HCT116 (cell line): ENCODE measurements around the gene TBXAS1. TPM values are rescaled to one million over a fixed set of nuclear protein-coding genes. Genes with fewer than 3 reads are reported as not detected.

Experiments
- ATAC-seq: fragments of 200-7000 bp; cut with Tn5 transposase; 2 replicates; pipeline ENCODE4 v1.9.1; 2020; ENCODE audit warnings: mild to moderate bottlenecking, moderate library complexity
- BruUV-seq: library from RNA; stranded (reverse); fragments of 400-500 nt; replicated peaks from 2 replicates; lab custom pipeline; 2021; lab: Mats Ljungman, UMichigan
- CTCF ChIA-PET: fragments of 300-600 bp; sonication (Branson Sonifier 250); formaldehyde crosslinking; loops from one replicate; lab custom pipeline; 2021; ENCODE audit warnings: antibody characterized with exemption; lab: Charles Lee
- POLR2A ChIA-PET: fragments of 300-600, 350-600 bp; sonication (Branson Sonifier 250); formaldehyde crosslinking; loops from one replicate; lab custom pipeline; 2021; ENCODE audit warnings: antibody characterized with exemption; lab: Charles Lee
- RAD21 ChIA-PET, 2 experiments: fragments of 300-600 bp; sonication (Branson Sonifier 250); formaldehyde crosslinking; loops; one replicate each; lab custom pipeline; 2023; ENCODE audit warnings: low total read pairs in 2 of 2; ENCODE audit not compliant: uncharacterized antibody in 2 of 2, unreplicated experiment in 2 of 2, low non-redundant PET in 1 of 2; lab: Charles Lee
- DNase-seq: peaks from one replicate; pipeline ENCODE4 v3.0.0-alpha.2; 2010; ENCODE audit warnings: low read depth, low spot score
- H2AFZ ChIP-seq: fragments of 200-600 bp; shearing (Covaris generic), sonication (generic); 2 replicates; pipeline ENCODE4 v1.6.1; 2017; ENCODE audit warnings: low read depth, mixed run types, mixed read lengths, antibody characterized with exemption, low read length; ENCODE audit not compliant: poor library complexity, severe bottlenecking
- H3K27ac ChIP-seq: 2 replicates; pipeline ENCODE4 v1.5.1; 2012; ENCODE audit warnings: low read depth, low read length
- H3K27me3 ChIP-seq: fragments of 200-600 bp; sonication (generic); 2 replicates; pipeline ENCODE4 v1.6.1; 2016; ENCODE audit warnings: mixed run types, low read length, mixed read lengths; ENCODE audit not compliant: insufficient read depth
- H3K36me3 ChIP-seq, 2 experiments: fragments of 200-500 bp in 1 of 2; fragments of 200-600 bp in 1 of 2; sonication (Bioruptor generic) in 1 of 2; sonication (generic) in 1 of 2; 2 replicates each; pipeline versions ENCODE4 v1.5.1 to v1.6.1; 2014 to 2016; ENCODE audit warnings: low read length in 2 of 2, inconsistent platforms in 1 of 2, mixed read lengths in 1 of 2, mixed run types in 1 of 2; ENCODE audit not compliant: insufficient read depth in 2 of 2, control insufficient read depth in 1 of 2
- H3K4me1 ChIP-seq, 2 experiments: fragments of 200-600 bp in 1 of 2; sonication (generic) in 1 of 2; 2 replicates each; pipeline versions ENCODE4 v1.5.1 to v1.6.1; 2012 to 2017; ENCODE audit warnings: low read length in 2 of 2, inconsistent platforms in 1 of 2, mild to moderate bottlenecking in 1 of 2, mixed read lengths in 1 of 2, mixed run types in 1 of 2, moderate library complexity in 1 of 2; ENCODE audit not compliant: insufficient read depth in 2 of 2, control insufficient read depth in 1 of 2
- H3K4me2 ChIP-seq: fragments of 200-600 bp; sonication (generic); 2 replicates; pipeline ENCODE4 v1.6.1; 2017; ENCODE audit warnings: mixed run types, low read length, mixed read lengths
- H3K4me3 ChIP-seq, 2 experiments: fragments of 200-600 bp in 1 of 2; sonication (generic) in 1 of 2; replicated peaks in 1 of 2; 2 replicates each; pipeline ENCODE4 v1.5.1; 2011 to 2016; ENCODE audit warnings: low read length in 2 of 2, control low read depth in 1 of 2, low read depth in 1 of 2, mild to moderate bottlenecking in 1 of 2, mixed read lengths in 1 of 2, mixed run types in 1 of 2
- H3K79me2 ChIP-seq: fragments of 200-600 bp; sonication (generic); 2 replicates; pipeline ENCODE4 v1.6.1; 2017; ENCODE audit warnings: mild to moderate bottlenecking, mixed run types, low read length, moderate library complexity, mixed read lengths; ENCODE audit not compliant: insufficient read depth
- H3K9ac ChIP-seq: fragments of 200-600 bp; sonication (generic); 2 replicates; pipeline ENCODE4 v1.6.1; 2016; ENCODE audit warnings: low read length, mixed read lengths
- H3K9me2 ChIP-seq: fragments of 200-600 bp; sonication (generic), shearing (Covaris generic); 2 replicates; pipeline ENCODE4 v1.6.1; 2017; ENCODE audit warnings: mixed run types, mild to moderate bottlenecking, moderate library complexity; ENCODE audit not compliant: insufficient read depth
- H3K9me3 ChIP-seq, 2 experiments: fragments of 200-500 bp in 1 of 2; fragments of 200-600 bp in 1 of 2; sonication (Bioruptor generic) in 1 of 2; sonication (generic) in 1 of 2; 2 replicates each; pipeline ENCODE4 v1.6.1; 2014 to 2017; ENCODE audit warnings: low read length in 2 of 2, mixed read lengths in 2 of 2, inconsistent platforms in 1 of 2, low read depth in 1 of 2, mild to moderate bottlenecking in 1 of 2, mixed run types in 1 of 2, moderate library complexity in 1 of 2; ENCODE audit not compliant: control insufficient read depth in 1 of 2, insufficient read depth in 1 of 2
- H4K20me1 ChIP-seq: fragments of 200-600 bp; sonication (generic), shearing (Covaris generic); 2 replicates; pipeline ENCODE4 v1.6.1; 2017; ENCODE audit warnings: mixed run types, mild to moderate bottlenecking, moderate library complexity; ENCODE audit not compliant: insufficient read depth
- ATF3 ChIP-seq: IDR thresholded peaks from 2 replicates; pipeline ENCODE4 v1.6.1; 2012
- CTCF ChIP-seq, 3 experiments: fragments of 200-600 bp in 1 of 3; sonication (generic) in 1 of 3; IDR thresholded peaks in 2 of 3; conservative IDR thresholded peaks in 1 of 3; 2 replicates each; pipeline ENCODE4 v1.5.1; 2012 to 2017; ENCODE audit warnings: low read depth in 2 of 3, low read length in 2 of 3, antibody characterized with exemption in 1 of 3, borderline replicate concordance in 1 of 3, control low read depth in 1 of 3, mild to moderate bottlenecking in 1 of 3, mixed read lengths in 1 of 3, mixed run types in 1 of 3, moderate library complexity in 1 of 3; ENCODE audit not compliant: insufficient read depth in 1 of 3
- EZH2 ChIP-seq: fragments of 200-600 bp; sonication (generic); IDR thresholded peaks from 2 replicates; pipeline ENCODE4 v1.6.1; 2017; ENCODE audit warnings: antibody characterized with exemption, mixed run types
- EZH2phosphoT487 ChIP-seq: fragments of 200-600 bp; IDR thresholded peaks from 2 replicates; pipeline ENCODE4 v1.6.1; 2018; ENCODE audit warnings: antibody characterized with exemption, borderline replicate concordance
- JUND ChIP-seq: IDR thresholded peaks from 2 replicates; pipeline ENCODE4 v1.6.1; 2012
- POLR2A ChIP-seq: IDR thresholded peaks from 2 replicates; pipeline ENCODE4 v1.7.0; 2011; ENCODE audit warnings: borderline replicate concordance; ENCODE audit not compliant: insufficient read depth, insufficient read length; ENCODE audit errors: extremely low read depth
- RAD21 ChIP-seq: IDR thresholded peaks from 2 replicates; pipeline ENCODE4 v1.6.1; 2012; ENCODE audit warnings: low read depth, mild to moderate bottlenecking
- SIN3A ChIP-seq: IDR thresholded peaks from 2 replicates; pipeline ENCODE4 v1.6.1; 2012; ENCODE audit warnings: low read depth
- SP1 ChIP-seq: IDR thresholded peaks from 2 replicates; pipeline ENCODE4 v1.6.1; 2012; ENCODE audit warnings: low read depth
- SRF ChIP-seq: IDR thresholded peaks from 2 replicates; pipeline ENCODE4 v1.6.1; 2012; ENCODE audit warnings: low read depth
- ZBTB33 ChIP-seq: IDR thresholded peaks from 2 replicates; pipeline ENCODE4 v1.6.1; 2011; ENCODE audit warnings: mild to moderate bottlenecking, low read length, moderate library complexity; ENCODE audit not compliant: insufficient replicate concordance; ENCODE audit errors: extremely low read depth
- intact Hi-C: fragments of 100-400 bp; cut with micrococcal nuclease; formaldehyde crosslinking; loops from 2 replicates; pipeline ENCODE4 v1.10.0; 2022
- total RNA-seq: library from RNA; stranded (reverse); gene quantifications from one replicate; pipeline ENCODE4 v1.2.1, GENCODE V29; 2021; ENCODE audit not compliant: unreplicated experiment

Gene TBXAS1
- total RNA-seq, 1 experiment from 2014 or later: 1.4 TPM

- TF ChIP-seq CTCF (IDR thresholded peaks at IDR 0.05 in 2 of 3, conservative IDR thresholded peaks at IDR 0.05 in 1 of 3; ENCODE audit: borderline replicate concordance in 1 of 3, insufficient read depth in 1 of 3, low read depth in 2 of 3, low read length in 2 of 3): no peak
Observed at GRCh38 chr7:139947021-139947420, 118.0 kb downstream of the TBXAS1 start (continued).

GRCh38 chr7:139948167-139948566 is 119.1 kb downstream of the TBXAS1 start:
- Histone ChIP-seq H3K4me1 (no peaks in the 10 kb centered on the region), H3K4me2 (no peak overlapping the region), H4K20me1 (no peaks in the 10 kb centered on the region), H3K27me3 (no peaks in the 10 kb centered on the region; the same call in 1 of the 2 replicates), H2AFZ (no peak overlapping the region), H3K4me3 (no peak overlapping the region), H3K36me3 (no peaks in the 10 kb centered on the region), H3K27ac (no peak overlapping the region), H3K9me2 (no peaks in the 10 kb centered on the region), H3K9me3 (no peaks in the 10 kb centered on the region), H3K9ac (no peak overlapping the region), H3K79me2 (no peaks in the 10 kb centered on the region)
- no peak for DNase-seq
- BruUV-seq: no TSS peak
- intact Hi-C loops: no loop called here
- RAD21 ChIA-PET: no interaction called here
- POLR2A ChIA-PET: no interaction called here
- CTCF ChIA-PET: no interaction called here
- TF ChIP-seq ATF3 (no peak), RAD21 (no peak), SIN3A (no peak), JUND (no peak), ZBTB33 (no peak), EZH2 (no peak), SRF (no peak), CTCF (IDR thresholded peaks at IDR 0.05 in 2 of 3, conservative IDR thresholded peaks at IDR 0.05 in 1 of 3; ENCODE audit: borderline replicate concordance in 1 of 3, insufficient read depth in 1 of 3, low read depth in 2 of 3, low read length in 2 of 3) (no peak), SP1 (no peak), EZH2phosphoT487 (no peak), POLR2A (no peak)
- ATAC-seq: no peak
